CD4-positive, alpha-beta T cell treated with Interleukin-17A for 4 hours (primary cell): ENCODE measurements around the gene SFRP2.

Experiments
- DNase-seq: peaks from one replicate; pipeline ENCODE4 v3.0.0-alpha.2; 2020; ENCODE audit warnings: mixed read lengths

SFRP2 gene, protein sequence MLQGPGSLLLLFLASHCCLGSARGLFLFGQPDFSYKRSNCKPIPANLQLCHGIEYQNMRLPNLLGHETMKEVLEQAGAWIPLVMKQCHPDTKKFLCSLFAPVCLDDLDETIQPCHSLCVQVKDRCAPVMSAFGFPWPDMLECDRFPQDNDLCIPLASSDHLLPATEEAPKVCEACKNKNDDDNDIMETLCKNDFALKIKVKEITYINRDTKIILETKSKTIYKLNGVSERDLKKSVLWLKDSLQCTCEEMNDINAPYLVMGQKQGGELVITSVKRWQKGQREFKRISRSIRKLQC

DNA sequence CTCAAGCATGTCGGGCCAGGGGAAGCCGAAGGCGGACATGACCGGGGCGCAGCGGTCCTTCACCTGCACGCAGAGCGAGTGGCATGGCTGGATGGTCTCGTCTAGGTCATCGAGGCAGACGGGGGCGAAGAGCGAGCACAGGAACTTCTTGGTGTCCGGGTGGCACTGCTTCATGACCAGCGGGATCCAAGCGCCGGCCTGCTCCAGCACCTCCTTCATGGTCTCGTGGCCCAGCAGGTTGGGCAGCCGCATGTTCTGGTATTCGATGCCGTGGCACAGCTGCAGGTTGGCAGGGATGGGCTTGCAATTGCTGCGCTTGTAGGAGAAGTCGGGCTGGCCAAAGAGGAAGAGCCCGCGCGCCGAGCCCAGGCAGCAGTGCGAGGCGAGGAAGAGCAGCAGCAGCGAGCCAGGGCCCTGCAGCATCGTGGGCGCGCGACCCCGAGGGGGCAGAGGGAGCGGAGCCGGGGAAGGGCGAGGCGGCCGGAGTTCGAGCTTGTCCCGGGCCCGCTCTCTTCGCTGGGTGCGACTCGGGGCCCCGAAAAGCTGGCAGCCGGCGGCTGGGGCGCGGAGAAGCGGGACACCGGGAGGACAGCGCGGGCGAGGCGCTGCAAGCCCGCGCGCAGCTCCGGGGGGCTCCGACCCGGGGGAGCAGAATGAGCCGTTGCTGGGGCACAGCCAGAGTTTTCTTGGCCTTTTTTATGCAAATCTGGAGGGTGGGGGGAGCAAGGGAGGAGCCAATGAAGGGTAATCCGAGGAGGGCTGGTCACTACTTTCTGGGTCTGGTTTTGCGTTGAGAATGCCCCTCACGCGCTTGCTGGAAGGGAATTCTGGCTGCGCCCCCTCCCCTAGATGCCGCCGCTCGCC lies at the start of gene SFRP2:
SFRP2 (minus strand) TSS at position 671 of the 864 bp plus-strand sequence; CDS start at position 423, 248 bp downstream.
- DNase-seq = no peak

DNA sequence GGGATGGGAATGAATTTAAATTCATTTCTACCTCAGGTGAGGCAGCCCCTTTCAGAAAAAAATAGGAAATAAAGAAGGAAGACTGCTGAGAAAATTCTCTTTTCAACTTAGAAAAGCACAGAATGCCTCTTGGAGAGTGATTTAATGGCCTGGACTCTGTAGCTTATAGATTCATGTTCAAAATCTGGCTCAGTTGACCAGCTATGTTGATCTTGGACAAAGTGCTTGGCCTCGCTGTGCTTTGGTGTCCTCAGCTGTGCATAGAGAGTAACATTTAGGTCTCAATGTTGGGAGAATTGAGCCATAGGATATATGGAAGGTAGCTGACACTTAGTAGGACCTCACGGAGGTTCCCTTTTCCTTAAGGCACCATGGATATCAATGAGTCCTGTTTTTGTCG lies 49.7 kb upstream of the SFRP2 start:
- DNase-seq = no peak

DNA sequence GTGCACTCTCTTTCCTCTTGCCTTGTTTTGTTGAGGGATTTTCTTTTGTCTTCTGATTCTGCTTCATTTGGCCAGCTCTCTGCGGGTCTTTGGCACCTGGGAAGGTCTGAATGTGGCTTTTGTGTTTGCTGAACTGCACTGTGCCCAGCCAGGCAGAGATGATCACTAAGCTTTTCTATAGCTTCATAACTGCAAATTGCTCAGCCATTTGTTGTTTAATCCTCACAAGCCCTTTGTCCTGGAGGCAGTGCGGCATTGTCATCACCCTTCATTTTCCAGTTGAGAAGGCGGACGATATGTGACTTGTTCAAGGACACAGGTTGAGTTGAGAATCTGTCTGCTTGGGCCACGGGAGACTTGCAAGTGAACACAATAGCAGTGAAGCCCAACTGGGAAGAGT lies 46.0 kb upstream of the SFRP2 start:
- DNase-seq = no peak

DNA sequence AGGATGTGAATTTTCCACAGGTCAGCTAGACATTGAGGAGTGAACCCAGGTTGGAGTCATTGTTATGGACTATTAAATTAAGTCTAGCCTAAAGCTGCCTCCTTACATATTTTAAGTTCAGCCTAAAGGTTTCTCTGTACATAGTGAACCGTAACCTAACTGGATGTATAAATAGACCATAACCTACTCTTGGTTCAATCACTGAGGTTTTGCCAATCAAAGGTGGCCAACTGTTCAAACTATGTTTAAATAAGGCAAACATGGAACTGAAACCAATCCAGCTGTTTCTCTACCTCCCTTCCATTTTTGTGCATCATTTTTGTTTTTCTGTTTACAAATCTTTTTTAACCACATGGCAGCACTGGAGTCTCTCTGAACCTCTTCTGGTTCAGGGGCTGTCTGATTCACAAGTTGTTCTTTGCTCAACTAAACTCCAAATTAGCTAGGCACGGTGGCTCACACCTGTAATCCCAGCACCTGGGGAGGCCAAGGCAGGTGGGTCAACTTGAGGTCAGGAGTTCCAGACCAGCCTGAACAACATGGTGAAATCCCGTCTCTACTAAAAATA lies 43.9 kb upstream of the SFRP2 start:
- DNase-seq = no peak

DNA sequence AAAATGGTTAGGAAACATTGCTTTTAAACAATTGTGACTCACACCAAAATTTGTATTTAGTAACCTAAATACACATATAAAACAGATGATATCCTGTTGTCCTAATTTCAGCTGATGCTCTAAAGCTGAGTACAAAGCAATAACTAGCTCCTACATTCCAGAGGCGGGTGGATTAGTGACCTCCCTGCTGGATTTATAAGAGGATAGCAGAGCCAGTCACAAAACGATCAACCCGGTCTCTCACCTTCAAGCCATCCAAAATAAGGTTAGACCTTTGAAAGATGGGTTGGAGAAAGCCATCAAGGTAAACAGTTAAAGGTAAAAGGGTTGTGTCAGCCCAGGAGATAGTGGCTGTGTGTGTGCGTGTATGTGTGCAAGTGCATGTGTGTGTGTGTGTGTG lies 43.2 kb upstream of the SFRP2 start:
- no peak for DNase-seq

DNA sequence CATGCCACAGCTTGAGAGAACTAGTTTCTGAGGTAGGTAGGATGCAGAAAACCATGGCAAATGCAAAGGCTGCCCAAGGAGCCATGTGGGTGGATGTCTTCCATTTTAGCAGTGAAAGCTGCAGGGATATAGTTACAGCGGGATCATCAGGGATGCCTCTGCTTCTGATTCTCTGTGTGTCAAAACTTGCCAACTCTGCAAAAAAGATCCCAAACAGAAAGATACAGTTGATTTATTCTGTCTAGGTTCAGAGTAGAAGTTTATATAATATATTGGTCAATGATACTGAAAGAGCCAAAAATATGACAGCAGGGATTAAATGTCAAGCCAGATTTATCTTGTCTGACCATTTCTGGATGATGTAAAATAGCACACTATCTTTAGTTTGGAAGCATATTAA lies 42.4 kb upstream of the SFRP2 start:
- DNase-seq = no peak

DNA sequence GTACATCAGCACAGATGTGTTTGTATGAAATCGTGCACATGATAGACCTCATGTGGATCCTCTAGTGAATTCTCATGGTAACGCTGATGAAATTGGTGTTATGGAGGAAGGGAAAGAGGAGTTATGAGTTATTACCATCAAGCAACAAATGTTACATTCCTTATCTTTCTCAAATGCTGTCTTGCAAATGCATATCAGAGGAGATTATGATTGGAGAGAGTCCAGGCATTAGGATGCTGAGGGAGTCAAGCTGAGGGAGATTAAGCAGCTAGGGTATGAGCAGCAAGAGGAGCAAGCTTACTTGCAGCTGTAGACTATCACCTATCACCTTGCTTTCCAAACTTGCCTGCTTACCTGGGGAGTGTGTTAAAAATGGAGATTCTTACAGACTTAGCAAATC lies 36.8 kb upstream of the SFRP2 start:
- no peak for DNase-seq

DNA sequence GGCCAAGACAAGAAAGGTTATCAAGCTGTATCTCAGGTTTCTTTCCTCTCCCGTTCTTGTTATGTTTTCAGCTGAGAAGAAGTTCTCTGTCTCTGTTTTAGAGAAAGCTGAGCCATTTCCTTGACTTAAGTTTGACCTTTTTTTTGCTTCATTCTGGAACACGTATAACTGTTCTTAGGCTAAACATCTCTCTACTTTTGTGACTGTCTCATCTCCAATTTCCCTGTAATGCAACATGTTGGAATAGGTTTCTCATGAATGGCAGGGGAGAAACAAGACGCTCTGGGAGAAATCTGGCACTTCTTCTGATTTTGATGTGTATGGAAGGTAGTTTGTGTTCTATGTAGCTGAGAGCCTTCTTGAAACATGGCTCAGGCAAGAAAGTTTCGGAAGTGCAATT lies 36.2 kb upstream of the SFRP2 start:
- DNase-seq = no peak

DNA sequence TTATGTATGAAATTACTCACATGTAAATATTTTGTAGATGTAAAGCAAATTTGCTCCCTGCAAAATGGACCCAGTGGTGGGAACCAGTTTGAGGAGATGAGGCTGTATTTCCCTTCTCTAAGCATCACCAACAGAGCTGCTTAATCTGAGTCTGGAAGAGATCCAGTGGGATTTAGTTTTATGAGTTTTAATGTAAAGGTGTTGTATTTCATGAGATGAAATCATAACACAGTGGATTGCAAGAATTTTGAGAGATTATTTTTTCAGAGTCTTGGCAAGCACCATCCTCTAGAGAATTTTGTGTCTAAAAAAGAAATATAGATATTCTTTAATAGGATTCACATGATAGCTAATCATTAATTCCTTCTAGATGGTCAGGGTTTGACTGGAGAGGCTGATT lies 35.6 kb upstream of the SFRP2 start:
- DNase-seq = no peak

DNA sequence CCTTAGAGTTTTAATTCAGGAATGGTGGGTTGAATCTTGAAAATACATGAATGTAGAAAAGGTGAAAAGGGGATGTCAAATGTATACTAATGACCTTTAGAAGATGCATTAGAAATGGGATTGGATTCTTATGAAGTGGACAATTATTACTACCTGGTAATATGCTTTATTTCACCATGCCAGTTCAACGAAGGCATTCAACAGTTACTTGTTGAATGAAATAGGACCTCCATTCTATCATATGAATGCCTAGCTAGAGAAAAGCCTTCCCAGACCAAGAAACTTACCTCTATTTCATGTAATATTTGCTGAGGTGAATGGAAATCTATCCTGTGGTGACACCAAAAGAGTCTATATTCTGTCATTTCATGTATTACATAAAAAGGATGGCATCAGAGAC lies 34.6 kb upstream of the SFRP2 start:
- no peak for DNase-seq

DNA sequence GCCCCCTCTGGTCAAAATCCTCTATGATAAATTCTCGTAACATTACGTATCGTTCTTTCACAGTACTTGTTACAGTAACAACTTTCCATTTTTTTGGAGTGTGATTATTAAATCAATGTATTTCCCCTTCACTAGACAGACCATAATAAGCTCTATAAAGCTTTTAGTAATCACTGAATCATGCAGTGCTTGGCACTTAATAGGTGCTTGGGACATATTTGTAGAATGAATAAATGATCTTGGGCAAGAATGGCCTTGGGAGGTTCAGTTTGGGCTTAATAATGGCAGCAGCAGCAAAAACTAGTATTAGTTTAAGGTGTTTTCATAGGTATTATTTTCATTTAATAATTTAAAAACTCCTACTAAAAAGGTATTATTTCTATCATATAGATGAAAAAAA lies 33.4 kb upstream of the SFRP2 start:
- DNase-seq = no peak

DNA sequence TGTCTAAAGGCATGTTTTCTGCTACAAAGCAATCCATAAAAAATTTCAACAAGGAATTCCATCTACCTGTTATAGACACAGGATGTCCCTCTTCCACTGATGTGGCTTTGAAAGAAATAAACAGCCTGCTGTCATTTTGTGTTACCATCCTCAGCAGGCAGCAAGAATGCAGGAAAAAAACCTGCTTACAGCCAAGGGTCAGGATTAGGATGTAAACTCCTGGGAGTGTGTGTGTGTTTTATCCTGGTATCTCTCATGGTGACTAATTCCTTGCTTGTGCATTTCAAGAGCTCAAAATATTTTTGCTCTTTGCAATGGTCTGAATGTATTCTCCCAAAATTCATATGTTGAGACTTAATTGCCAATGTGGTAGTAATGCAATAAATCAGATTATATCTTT lies 28.6 kb upstream of the SFRP2 start:
- DNase-seq = no peak

DNA sequence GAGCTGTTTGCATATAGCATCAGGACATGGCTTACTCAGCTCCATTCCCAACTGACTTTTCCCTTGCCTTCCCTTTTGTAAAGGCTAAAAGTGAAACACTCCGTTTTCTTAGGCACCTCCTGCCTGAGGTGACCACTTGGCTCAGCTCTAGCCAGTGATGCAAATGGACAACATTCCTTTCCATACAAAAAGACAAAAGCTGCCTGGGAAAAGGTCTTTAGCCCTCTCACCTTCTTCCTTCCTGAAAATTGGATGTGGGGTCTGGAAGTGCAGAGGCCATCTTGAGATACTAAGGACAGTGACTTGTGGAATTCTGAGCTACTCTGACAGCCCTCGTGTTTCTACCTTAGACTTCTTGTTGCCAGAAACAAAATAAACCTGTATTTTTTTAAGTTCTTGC lies 27.7 kb upstream of the SFRP2 start:
- DNase-seq = no peak

DNA sequence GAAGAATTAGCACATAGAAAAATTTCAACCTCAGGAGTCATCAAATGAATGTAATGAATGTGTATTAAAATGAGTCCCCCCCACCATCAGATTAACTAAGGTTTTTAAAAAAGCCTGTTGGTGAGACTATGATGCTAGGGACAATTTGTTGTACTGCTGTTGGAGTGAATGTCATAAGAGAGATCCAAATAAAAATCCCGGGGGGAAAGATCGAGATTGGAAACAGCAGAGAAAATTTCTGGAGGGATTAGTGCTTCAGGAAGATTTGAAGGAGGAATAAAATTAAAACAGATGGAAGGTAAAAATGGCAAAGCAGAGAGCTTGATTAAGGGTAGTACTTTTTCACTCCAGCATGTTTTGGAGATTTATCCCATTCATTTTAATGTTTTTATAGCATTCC lies 25.9 kb upstream of the SFRP2 start:
- no peak for DNase-seq

DNA sequence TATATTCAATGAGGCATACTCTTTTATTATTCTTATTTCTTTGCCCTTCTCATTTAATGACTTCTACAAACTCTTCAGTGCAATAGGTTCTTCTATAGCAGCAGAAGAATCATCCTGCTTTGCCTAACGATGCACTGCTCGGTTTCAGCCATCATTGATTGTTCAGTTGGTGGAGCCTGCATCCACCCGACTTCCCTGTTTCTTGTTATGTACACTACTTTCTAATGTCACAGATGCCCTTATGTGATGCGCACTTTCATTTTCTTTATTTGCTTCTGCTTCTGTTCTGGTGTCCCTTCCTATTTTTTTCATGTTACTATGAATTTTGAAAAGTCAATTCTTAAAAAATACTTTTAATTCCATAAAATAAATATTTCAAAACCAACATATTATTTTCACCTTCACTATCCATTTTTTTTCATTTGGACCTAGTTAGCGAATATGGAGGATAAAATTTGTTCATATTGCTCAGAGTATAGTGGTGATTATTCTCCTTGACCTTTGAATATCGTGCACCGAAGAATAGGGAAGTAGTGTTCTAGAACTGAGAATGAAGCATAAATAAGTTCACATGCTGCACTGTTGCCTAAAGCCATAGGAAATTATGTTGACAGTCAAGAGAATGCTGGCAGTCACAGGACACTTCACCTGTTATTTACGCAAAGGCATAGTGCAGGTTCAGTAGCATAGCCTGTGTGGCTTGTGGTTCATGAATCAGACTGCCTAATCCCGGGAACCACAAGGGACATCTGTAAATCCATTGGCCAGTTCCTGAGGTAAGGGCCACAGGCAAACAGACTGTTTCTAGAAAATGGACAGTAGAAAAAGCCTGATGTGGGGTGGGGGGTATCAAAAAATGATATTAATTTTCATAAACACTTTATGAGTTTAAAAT lies 21.3 kb upstream of the SFRP2 start:
- DNase-seq = no peak

DNA sequence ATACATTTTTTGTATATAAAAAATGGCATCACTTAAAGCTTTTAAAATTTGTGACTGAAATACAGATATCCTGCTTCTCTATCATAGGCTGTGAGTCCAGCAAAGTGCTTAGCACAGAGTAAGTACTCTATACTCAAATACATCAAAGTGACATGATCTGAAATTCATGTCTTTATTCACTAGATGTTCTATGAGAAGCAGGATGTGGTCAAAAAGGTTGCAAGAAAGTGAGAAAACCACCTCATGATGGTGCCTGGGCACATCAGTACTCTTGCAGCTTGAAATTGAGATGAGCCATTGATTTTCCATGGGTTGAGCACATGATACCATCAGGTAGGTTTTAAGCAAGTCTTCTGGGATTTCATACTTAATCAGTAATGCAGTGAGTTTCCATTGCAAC lies 20.4 kb upstream of the SFRP2 start:
- no peak for DNase-seq

DNA sequence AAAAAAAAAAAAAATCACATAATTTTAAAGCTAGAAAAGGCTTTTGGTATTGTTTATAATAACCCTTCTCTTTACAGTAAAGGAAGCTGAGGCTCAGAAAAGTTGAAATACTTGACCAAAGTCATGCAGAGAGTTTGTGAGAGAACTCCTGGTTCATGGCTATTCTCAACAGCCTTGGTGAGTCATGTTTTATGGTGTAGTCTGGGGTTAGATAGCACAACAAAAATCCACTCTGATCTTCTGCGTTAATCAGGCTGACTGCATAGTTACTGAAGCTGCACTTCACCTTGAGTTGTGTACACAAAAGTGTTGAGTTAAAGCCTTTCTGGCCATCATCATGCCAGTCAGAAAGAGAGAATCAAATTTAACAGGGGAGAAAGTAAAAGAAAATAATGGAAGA lies 19.3 kb upstream of the SFRP2 start:
- no peak for DNase-seq

DNA sequence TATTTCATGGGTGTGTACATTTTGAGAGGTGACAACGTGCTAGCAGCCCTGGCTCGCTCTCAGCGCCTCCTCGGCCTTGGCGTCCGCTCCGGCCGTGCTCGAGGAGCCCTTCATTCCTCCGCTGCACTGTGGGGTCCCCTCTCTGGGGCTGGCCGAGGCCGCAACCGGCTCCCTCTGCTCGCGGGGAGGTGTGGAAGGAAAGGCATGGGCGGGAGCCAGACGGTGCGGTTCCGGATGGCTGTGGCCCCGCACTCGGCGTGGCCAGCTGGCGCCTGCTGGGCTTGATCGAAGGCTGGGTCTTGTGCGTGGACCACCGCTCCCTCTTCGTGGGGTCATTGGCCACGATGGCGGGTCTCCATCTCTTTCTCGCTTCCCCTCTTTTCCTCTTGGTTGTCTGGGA lies 17.2 kb upstream of the SFRP2 start:
- no peak for DNase-seq

DNA sequence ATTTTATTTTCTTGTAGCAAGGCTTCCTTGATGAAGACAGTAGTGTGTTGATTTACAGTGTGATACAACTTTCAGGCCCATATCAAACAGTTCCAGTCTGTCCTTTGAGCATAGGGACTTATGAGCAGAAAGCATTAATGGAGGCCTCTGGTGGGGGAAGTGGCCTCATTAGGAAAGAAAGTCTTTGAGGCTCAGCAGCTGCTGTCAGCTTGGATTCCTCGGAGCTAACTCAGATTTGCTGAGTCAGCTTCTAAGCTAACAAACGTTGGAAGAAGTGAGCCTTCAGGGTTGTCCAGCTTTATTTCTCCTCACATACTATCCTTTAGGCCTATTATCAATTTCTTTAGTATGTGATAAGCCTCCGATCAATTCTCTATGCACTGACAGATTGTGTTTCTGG lies 15.8 kb upstream of the SFRP2 start:
- DNase-seq = no peak

DNA sequence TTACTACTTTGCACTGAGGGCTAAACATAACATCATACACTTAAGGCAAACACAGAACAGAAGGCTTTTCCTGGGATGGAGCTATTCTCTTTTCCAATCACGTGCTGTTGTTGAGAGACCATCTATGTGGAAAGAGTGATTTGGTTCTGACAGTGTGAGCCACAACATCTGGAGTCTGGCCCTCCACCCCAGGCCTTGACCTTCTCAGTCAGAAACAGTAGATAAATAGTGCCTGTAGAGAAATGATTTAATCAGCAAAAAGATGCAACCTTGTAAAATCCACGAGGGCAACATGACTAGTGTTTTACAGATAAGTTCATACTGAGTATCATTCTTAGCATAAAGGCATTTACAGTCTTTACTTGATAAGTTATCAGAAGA lies 10.8 kb upstream of the SFRP2 start:
- no peak for DNase-seq

DNA sequence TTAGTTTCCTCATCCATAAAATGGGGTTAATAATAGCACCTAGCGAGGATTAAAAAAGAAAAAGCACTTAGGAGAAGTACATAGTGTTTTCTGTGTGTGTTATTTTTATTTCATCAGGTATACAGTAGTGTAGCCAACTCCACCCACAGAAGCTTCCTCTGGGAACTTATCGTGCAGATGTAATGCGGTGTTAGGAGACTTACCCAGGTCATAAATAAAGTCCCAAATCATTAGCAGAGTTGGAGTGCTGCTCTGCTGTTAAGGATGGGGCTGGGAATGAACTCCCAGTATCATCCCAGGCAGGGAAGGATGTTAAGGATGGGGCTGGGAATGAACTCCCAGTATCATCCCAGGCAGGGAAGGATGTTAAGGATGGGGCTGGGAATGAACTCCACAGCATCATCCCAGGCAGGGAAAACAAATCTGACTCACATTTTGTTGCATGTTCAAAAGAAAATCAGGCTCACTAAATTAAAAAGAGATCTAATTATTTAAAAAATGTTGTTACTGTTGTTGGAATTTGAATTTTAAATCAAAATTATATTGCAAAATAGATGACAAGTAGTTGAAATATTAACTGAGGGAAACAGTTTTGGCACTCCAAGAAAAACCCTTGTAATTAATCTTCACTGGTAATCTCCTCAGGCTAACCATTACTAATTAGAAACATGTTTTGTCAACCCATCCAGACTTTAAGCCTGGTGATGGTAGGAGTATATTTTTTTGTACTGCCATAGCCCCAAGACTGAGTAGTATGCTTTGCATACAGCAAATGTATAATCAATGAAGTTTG lies 10.2 kb upstream of the SFRP2 start:
- DNase-seq = no peak

DNA sequence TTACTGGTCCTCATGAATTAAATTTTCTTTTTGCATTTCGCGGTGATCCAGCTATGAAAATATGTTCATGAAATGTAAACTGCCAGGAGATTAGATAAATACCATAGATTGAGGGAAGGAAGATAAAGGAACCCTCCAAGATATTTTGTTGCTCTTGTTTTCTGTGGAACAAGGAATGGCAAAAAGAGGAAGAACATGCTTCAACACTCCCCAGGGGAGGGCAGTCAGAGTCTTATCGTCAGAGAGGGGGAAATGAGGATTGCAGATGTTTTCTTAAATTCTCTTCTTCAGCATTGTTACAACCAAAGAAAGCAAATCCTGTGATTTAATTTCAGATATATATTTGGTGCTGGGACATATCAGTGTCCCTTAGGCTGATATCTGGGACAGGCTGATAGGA lies 9.5 kb upstream of the SFRP2 start:
- no peak for DNase-seq
